ENCODE data around the gene BLMH.

- TF ChIP-seq CTCF (IDR thresholded peaks at IDR 0.05) (no peak), POLR2AphosphoS5 (IDR thresholded peaks at IDR 0.05) (no peak)
Observed at GRCh38 chr17:30222251-30222650, 69.5 kb downstream of the BLMH start.
